ENCODE measurements around the gene NEAT1.

The NEAT1 gene

DNA sequence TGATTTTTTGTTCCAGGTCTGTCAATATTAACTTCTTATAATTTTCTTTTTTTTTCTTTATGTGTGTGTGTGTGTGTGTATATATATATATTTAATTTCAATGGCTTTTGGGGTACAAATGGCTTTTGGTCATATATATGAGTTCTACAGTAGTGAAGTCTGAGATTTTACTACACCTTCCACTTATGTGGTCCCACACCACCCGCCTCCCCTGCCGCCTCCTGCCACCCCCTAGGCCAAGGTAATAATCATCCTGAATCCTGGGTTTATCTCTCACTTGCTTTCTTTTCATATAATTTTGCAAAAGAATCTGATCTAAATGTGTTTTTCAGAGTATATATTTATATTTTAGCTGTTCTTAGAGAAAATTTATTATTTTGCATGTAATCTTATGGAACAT is 11.1 kb downstream of the NEAT1 start:
- no peak for DNase-seq (ENCODE audit: extremely low spot score)
- ChIA-PET CTCF (interaction anchor here (0.7 kb wide), 1 partner anchor 30 kb away, joined by 3 read pairs; no protein-coding TSS in a partner anchor), POLR2A (interaction anchor here (0.9 to 4.9 kb wide), 4 partner anchors 11 to 69 kb away, joined by 3 to 67 read pairs (median 6); partner anchors contain the start of genes MALAT1 and NEAT1)
- no peak for TF ChIP-seq SP1 (IDR thresholded peaks at IDR 0.05)
- TF ChIP-seq LEF1 (IDR thresholded peaks at IDR 0.05; ENCODE audit: borderline replicate concordance), result no peak
- no peak for TF ChIP-seq BHLHE40 (IDR thresholded peaks at IDR 0.05; ENCODE audit: borderline replicate concordance)
- no peak for TF ChIP-seq HDGF (IDR thresholded peaks at IDR 0.05; ENCODE audit: borderline replicate concordance)
- TF ChIP-seq ZNF384 (IDR thresholded peaks at IDR 0.05), result no peak
- TF ChIP-seq TARDBP (IDR thresholded peaks at IDR 0.05), result no peak
- no peak for TF ChIP-seq SUZ12 (IDR thresholded peaks at IDR 0.05)
- no peak for TF ChIP-seq L3MBTL2 (conservative IDR thresholded peaks at IDR 0.05)
- no peak for TF ChIP-seq FOXM1 (IDR thresholded peaks at IDR 0.05; ENCODE audit: borderline replicate concordance)
- TF ChIP-seq FOXK2 (IDR thresholded peaks at IDR 0.05), result no peak
- no peak for TF ChIP-seq NFRKB (IDR thresholded peaks at IDR 0.05)

DNA sequence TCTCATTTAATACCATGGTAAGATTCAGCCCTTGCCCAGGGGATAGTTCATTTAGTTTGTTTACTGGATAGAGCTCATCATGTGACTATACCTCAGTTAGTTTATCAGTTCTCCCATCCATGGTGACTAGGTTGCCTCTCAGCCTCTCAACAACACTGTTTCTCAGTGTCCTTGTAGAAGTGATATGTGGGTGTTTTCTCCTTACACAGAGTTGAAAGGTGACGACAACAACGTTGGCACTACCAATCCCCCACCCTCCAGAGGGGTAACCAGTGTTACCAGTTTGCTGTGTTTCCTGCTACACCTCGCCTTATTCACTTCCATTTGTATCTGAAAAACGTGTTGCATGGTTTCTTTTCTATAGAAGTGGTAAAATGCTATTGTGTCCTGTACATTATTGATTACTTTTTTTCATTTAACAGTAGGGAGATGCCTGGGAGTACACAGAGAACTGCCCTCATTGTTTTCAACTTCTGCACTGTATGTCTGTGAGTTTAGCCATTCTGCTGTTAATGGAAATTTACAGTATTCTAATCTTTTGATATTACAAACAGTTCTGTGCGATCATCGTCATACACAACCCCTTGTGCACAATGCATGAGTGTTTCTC is 11.6 kb downstream of the NEAT1 start:
- no peak for TF ChIP-seq TARDBP (IDR thresholded peaks at IDR 0.05)
- no peak for TF ChIP-seq HDGF (IDR thresholded peaks at IDR 0.05; ENCODE audit: borderline replicate concordance)
- no peak for TF ChIP-seq L3MBTL2 (conservative IDR thresholded peaks at IDR 0.05)
- TF ChIP-seq FOXK2 (IDR thresholded peaks at IDR 0.05), result no peak
- ChIA-PET CTCF (interaction anchor here (0.7 kb wide), 2 partner anchors 31 to 106 kb away, joined by 3 read pairs; no protein-coding TSS in a partner anchor), POLR2A (interaction anchor here (0.9 to 4.9 kb wide), 4 partner anchors 11 to 68 kb away, joined by 3 to 67 read pairs (median 6); partner anchors contain the start of genes MALAT1 and NEAT1)
- DNase-seq (ENCODE audit: extremely low spot score), result no peak

DNA sequence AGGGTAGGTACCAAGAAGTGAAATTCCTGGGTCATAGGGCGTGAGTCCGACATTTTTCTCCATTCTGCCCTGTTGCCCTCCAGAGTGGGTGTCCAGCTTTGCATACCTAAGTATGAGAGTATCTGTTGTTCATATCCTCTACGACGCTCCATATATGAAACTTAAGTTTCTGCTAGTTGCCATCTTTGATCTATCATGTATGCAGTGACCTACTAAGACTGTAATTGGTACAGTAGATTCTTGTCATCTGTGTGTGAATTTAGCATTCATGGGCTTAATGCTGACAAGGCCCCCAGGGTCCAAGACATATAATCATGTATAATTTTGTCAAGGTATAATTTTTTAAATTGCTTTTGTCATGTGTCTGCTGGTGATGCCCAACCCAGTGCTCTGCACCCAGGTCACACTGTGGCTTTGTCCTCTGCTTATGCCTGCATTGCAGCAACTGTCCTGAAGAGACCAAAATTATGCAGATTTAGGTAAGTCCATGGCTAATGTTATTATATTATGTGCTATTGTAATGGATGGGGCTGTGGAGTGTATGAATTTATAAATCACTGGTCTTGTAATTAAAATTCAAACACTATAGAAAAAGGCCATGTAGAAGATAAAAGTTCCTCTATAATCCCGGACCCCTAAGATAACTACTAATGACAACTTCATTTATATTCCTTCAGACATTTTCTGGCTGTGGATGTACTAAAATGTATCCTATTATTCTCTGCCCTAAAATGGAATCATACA is 12.2 kb downstream of the NEAT1 start:
- ChIA-PET CTCF (interaction anchor here (0.7 kb wide), 1 partner anchor 106 kb away, joined by 3 read pairs; no protein-coding TSS in a partner anchor), POLR2A (interaction anchor here (1.2 to 4.9 kb wide), 4 partner anchors 12 to 68 kb away, joined by 3 to 67 read pairs (median 17); partner anchors contain the start of genes MALAT1 and NEAT1)
- TF ChIP-seq ELF4 (IDR thresholded peaks at IDR 0.05) (no peak), SP1 (IDR thresholded peaks at IDR 0.05) (no peak), ZNF384 (IDR thresholded peaks at IDR 0.05) (no peak), CTBP1 (IDR thresholded peaks at IDR 0.05; ENCODE audit: borderline replicate concordance) (no peak), TARDBP (IDR thresholded peaks at IDR 0.05) (no peak), FOXK2 (IDR thresholded peaks at IDR 0.05) (no peak), NFRKB (IDR thresholded peaks at IDR 0.05) (no peak), BHLHE40 (IDR thresholded peaks at IDR 0.05; ENCODE audit: borderline replicate concordance) (no peak), L3MBTL2 (conservative IDR thresholded peaks at IDR 0.05) (no peak), FOXA1 (IDR thresholded peaks at IDR 0.05) (no peak), ARNT (IDR thresholded peaks at IDR 0.05) (no peak), LEF1 (IDR thresholded peaks at IDR 0.05; ENCODE audit: borderline replicate concordance) (no peak), SUZ12 (IDR thresholded peaks at IDR 0.05) (no peak), FOXM1 (IDR thresholded peaks at IDR 0.05; ENCODE audit: borderline replicate concordance) (no peak), HDGF (IDR thresholded peaks at IDR 0.05; ENCODE audit: borderline replicate concordance) (no peak)
- TF ChIP-seq, protein P1, sequence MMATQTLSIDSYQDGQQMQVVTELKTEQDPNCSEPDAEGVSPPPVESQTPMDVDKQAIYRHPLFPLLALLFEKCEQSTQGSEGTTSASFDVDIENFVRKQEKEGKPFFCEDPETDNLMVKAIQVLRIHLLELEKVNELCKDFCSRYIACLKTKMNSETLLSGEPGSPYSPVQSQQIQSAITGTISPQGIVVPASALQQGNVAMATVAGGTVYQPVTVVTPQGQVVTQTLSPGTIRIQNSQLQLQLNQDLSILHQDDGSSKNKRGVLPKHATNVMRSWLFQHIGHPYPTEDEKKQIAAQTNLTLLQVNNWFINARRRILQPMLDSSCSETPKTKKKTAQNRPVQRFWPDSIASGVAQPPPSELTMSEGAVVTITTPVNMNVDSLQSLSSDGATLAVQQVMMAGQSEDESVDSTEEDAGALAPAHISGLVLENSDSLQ (IDR thresholded peaks at IDR 0.05), result no peak
- no peak for DNase-seq (ENCODE audit: extremely low spot score)

DNA sequence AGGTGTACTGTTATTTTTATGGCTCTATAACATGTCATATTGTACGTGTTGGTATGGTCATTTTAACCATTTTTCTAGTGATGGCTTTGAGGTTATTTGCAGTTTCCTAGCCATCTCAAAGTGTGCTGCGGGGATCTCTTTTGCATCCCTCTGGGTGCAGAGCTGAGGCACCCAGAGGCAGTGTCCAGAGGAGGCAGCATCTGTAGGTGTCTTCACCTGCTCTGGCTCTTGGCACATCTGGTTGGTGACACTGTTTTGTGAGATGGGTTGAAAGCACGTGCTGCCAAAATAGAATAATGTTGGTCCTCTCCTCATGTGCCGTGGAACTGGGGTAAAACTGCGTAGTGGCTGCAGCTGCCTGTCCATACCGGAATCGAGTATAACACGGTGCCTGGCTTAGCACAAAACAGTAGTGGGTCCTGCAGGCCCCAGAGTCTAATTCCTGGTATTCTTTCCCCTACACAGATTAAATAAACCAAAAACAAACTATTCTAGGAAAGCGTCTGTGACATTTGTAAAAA is 12.9 kb downstream of the NEAT1 start:
- no peak for DNase-seq (ENCODE audit: extremely low spot score)
- TF ChIP-seq ELF4 (IDR thresholded peaks at IDR 0.05), result no peak
- no peak for TF ChIP-seq LEF1 (IDR thresholded peaks at IDR 0.05; ENCODE audit: borderline replicate concordance)
- TF ChIP-seq ARNT (IDR thresholded peaks at IDR 0.05), result no peak
- no peak for TF ChIP-seq ZNF384 (IDR thresholded peaks at IDR 0.05)
- no peak for TF ChIP-seq L3MBTL2 (conservative IDR thresholded peaks at IDR 0.05)
- ChIA-PET POLR2A (interaction anchor here (0.7 to 4.9 kb wide), 6 partner anchors 13 to 74 kb away, joined by 3 to 67 read pairs (median 4); partner anchors contain the start of genes MALAT1 and NEAT1), CTCF (no interaction called here)

DNA sequence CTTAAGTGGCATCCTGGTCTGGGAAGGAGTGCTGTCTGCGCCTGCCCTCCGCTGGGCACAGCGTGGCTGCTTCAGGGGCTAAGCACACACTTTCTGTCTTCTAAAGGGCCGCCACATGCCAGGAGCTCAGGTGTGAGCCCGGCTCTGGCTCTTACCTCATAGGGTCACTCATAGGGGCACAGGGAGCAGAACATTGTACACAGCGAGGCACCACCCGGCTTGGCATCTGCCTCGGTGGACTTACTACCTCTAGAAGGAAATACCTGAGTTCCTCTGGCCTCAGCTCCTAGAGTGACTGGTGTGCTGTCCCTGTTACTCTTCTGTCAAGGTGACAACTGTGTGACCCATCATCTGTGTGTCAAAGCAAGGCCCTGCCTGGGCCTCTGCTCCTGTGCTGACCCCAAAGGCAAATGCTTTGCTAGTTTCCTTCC is 13.4 kb downstream of the NEAT1 start:
- DNase-seq (ENCODE audit: extremely low spot score), result no peak
- POLR2A ChIA-PET, result interaction anchor here (0.7 to 4.9 kb wide), 7 partner anchors 13 to 73 kb away, joined by 3 to 67 read pairs (median 4); partner anchors contain the start of genes MALAT1 and NEAT1
- no peak for TF ChIP-seq CTBP1 (IDR thresholded peaks at IDR 0.05; ENCODE audit: borderline replicate concordance)
- TF ChIP-seq ARNT (IDR thresholded peaks at IDR 0.05), result no peak
- TF ChIP-seq FOXM1 (IDR thresholded peaks at IDR 0.05; ENCODE audit: borderline replicate concordance), result no peak
- TF ChIP-seq L3MBTL2 (conservative IDR thresholded peaks at IDR 0.05), result no peak
- no peak for TF ChIP-seq LEF1 (IDR thresholded peaks at IDR 0.05; ENCODE audit: borderline replicate concordance)
- TF ChIP-seq NFRKB (IDR thresholded peaks at IDR 0.05), result no peak
- no peak for TF ChIP-seq ZNF384 (IDR thresholded peaks at IDR 0.05)
- TF ChIP-seq FOXA1 (IDR thresholded peaks at IDR 0.05), result no peak
- TF ChIP-seq TARDBP (IDR thresholded peaks at IDR 0.05), result no peak
- CTCF ChIA-PET, result interaction anchor here (2.1 kb wide), 1 partner anchor 20 kb away, joined by 7 read pairs; no protein-coding TSS in a partner anchor

DNA sequence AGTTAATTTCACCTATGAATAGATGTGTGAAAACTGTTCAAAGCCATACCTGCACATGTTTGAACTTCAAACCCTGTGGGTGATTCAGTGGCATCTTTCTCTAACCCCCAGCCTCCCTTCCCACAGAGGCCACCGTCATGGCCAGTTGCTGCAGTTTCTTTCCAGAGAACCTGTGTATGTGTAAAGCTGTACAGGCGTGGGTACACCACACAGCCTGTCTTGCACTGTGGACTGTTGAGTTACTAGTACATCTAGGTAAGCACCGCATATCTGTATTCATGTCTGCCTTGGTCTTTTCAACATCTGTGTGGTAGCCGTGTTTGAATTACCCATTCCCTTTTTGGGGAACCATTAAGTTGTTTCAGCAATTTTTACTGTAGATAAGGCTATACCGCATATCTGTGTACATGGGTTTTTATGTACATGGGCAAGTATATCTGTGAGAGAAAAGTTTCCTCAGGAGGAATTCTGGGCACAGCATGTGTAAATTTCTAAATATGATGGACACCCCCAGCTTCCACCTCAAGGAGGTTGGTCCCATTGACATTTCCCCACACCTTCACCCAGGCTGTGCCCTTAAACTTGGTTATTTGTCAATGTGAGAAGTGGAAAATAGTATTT is 13.9 kb downstream of the NEAT1 start:
- no peak for TF ChIP-seq L3MBTL2 (conservative IDR thresholded peaks at IDR 0.05)
- TF ChIP-seq HDGF (IDR thresholded peaks at IDR 0.05; ENCODE audit: borderline replicate concordance), result no peak
- TF ChIP-seq SUZ12 (IDR thresholded peaks at IDR 0.05), result no peak
- TF ChIP-seq CTBP1 (IDR thresholded peaks at IDR 0.05; ENCODE audit: borderline replicate concordance), result no peak
- no peak for TF ChIP-seq BHLHE40 (IDR thresholded peaks at IDR 0.05; ENCODE audit: borderline replicate concordance)
- no peak for TF ChIP-seq LEF1 (IDR thresholded peaks at IDR 0.05; ENCODE audit: borderline replicate concordance)
- TF ChIP-seq SP1 (IDR thresholded peaks at IDR 0.05), result no peak
- no peak for TF ChIP-seq TARDBP (IDR thresholded peaks at IDR 0.05)
- no peak for TF ChIP-seq ELF4 (IDR thresholded peaks at IDR 0.05)
- TF ChIP-seq FOXA1 (IDR thresholded peaks at IDR 0.05), result no peak
- TF ChIP-seq ARNT (IDR thresholded peaks at IDR 0.05), result no peak
- no peak for TF ChIP-seq ZNF384 (IDR thresholded peaks at IDR 0.05)
- TF ChIP-seq FOXM1 (IDR thresholded peaks at IDR 0.05; ENCODE audit: borderline replicate concordance), result no peak
- TF ChIP-seq FOXK2 (IDR thresholded peaks at IDR 0.05), result no peak
- TF ChIP-seq, protein P1 (IDR thresholded peaks at IDR 0.05), result no peak
- no peak for TF ChIP-seq NFRKB (IDR thresholded peaks at IDR 0.05)
- ChIA-PET CTCF (interaction anchor here (0.6 to 2.1 kb wide), 2 partner anchors 21 to 701 kb away, joined by 7 to 9 read pairs; no protein-coding TSS in a partner anchor), POLR2A (interaction anchor here (1.0 to 4.9 kb wide), 7 partner anchors 14 to 69 kb away, joined by 3 to 67 read pairs (median 4); partner anchors contain the start of genes MALAT1 and NEAT1)
- no peak for DNase-seq (ENCODE audit: extremely low spot score)

Data from HEK293T (cell line).